Upper lobe of right lung (tissue), 1 donor: ENCODE results near the gene PCDHGB7. TPM values are rescaled to one million over a fixed set of nuclear protein-coding genes. Genes with fewer than 3 reads are reported as not detected.
A peak's percentile ranks its signal among the peaks of the same experiment; 100 is the strongest.
"Not testable (repeated sequence)": the region's sequence is repeated elsewhere in the genome, so short reads cannot be mapped to it uniquely, and the experiment has no call there.

Experiments
- ATAC-seq: fragments of 200-7000 bp; cut with Tn5 transposase; one replicate; pipeline ENCODE4 v1.9.1; 2020; ENCODE audit warnings: mild to moderate bottlenecking, moderate library complexity
- DNase-seq: peaks from one replicate; pipeline ENCODE4 v3.0.0-alpha.2; 2020
- H3K27ac ChIP-seq: fragments of 200-600 bp; one replicate; pipeline ENCODE4 v1.8.0; 2022
- H3K27me3 ChIP-seq: fragments of 200-600 bp; one replicate; pipeline ENCODE4 v1.8.0; 2022; ENCODE audit warnings: mild to moderate bottlenecking
- H3K36me3 ChIP-seq: fragments of 200-600 bp; one replicate; pipeline ENCODE4 v1.8.0; 2022
- H3K4me1 ChIP-seq: fragments of 200-600 bp; one replicate; pipeline ENCODE4 v1.8.0; 2022
- H3K4me3 ChIP-seq: fragments of 200-600 bp; one replicate; pipeline ENCODE4 v1.8.0; 2022; ENCODE audit warnings: mild to moderate bottlenecking
- H3K9me3 ChIP-seq: fragments of 200-600 bp; one replicate; pipeline ENCODE4 v1.8.0; 2022
- intact Hi-C: fragments of 100-400 bp; cut with DNase I; formaldehyde crosslinking; loops from one replicate; pipeline ENCODE4 v1.11.0; 2022
- total RNA-seq: library from RNA; stranded (reverse); fragmentation: NEBNext Ultra II Directional; extraction: Animal tissue kit (Norgen Biotek cat#: 25700); gene quantifications from one replicate; pipeline ENCODE4 v1.2.1, GENCODE V29; 2021
- TF ChIP-seq, protein P1 (sequence below): fragments of 200-600 bp; IDR thresholded peaks from one replicate; pipeline ENCODE4 v1.8.0; 2022; ENCODE audit warnings: antibody characterized with exemption
- donor health status: DM: no; HTN: yes; CAD: no; lungs with severe emphysema.

PCDHGB7 gene
- total RNA-seq, 1 donor from 2014 or later, result 15.4 TPM

DNA sequence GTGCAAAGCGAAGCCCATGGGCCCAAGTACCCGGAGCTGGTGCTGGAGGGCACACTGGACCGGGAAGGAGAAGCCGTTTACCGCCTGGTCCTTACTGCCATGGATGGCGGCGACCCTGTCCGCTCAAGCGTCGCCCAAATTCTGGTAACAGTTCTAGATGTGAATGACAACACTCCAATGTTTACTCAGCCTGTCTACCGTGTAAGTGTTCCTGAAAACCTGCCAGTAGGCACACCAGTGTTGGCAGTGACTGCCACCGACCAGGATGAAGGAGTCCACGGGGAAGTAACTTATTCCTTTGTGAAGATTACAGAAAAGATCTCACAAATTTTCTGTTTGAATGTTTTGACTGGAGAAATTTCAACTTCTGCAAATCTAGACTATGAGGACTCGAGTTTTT, 42.9 kb upstream of the PCDHGB7 start:
- H3K36me3 ChIP-seq, result no peaks in the 10 kb centered on the region
- no peaks in the 10 kb centered on the region for H3K4me1 ChIP-seq
- DNase-seq (no peak), ATAC-seq (no peak)
- intact Hi-C loops, result no loop called here
- TF ChIP-seq, protein P1, sequence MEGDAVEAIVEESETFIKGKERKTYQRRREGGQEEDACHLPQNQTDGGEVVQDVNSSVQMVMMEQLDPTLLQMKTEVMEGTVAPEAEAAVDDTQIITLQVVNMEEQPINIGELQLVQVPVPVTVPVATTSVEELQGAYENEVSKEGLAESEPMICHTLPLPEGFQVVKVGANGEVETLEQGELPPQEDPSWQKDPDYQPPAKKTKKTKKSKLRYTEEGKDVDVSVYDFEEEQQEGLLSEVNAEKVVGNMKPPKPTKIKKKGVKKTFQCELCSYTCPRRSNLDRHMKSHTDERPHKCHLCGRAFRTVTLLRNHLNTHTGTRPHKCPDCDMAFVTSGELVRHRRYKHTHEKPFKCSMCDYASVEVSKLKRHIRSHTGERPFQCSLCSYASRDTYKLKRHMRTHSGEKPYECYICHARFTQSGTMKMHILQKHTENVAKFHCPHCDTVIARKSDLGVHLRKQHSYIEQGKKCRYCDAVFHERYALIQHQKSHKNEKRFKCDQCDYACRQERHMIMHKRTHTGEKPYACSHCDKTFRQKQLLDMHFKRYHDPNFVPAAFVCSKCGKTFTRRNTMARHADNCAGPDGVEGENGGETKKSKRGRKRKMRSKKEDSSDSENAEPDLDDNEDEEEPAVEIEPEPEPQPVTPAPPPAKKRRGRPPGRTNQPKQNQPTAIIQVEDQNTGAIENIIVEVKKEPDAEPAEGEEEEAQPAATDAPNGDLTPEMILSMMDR, result no peak
- peaks cover 36% of the 10 kb centered on the region for H3K9me3 ChIP-seq
- no peak overlapping the region for H3K4me3 ChIP-seq
- no peak overlapping the region for H3K27ac ChIP-seq
- H3K27me3 ChIP-seq, result peaks cover 7% of the 10 kb centered on the region

DNA sequence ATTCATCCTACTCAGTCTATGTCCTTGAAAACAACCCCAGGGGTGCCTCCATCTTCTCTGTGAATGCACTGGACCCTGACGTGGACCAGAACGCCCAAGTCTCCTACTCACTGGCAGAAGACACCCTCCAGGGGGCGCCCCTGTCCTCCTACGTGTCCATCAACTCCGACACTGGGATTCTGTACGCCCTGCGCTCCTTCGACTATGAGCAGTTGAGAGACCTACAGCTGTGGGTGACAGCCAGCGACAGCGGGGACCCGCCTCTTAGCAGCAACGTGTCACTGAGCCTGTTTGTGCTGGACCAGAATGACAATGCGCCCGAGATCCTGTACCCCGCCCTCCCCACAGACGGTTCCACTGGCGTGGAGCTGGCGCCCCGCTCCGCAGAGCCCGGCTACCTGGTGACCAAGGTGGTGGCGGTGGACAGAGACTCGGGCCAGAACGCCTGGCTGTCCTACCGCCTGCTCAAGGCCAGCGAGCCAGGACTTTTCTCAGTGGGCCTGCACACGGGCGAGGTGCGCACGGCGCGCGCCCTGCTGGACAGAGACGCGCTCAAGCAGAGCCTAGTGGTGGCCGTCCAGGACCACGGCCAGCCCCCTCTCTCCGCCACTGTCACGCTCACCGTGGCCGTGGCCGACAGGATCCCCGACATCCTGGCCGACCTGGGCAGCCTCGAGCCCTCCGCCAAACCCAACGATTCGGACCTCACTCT, 41.9 kb upstream of the PCDHGB7 start:
- H3K36me3 ChIP-seq, intact Hi-C loops, H3K4me1 ChIP-seq, H3K27me3 ChIP-seq, H3K27ac ChIP-seq, H3K4me3 ChIP-seq, ATAC-seq, DNase-seq: not testable (repeated sequence)
- H3K9me3 ChIP-seq, result peaks cover 41% of the 10 kb centered on the region

DNA sequence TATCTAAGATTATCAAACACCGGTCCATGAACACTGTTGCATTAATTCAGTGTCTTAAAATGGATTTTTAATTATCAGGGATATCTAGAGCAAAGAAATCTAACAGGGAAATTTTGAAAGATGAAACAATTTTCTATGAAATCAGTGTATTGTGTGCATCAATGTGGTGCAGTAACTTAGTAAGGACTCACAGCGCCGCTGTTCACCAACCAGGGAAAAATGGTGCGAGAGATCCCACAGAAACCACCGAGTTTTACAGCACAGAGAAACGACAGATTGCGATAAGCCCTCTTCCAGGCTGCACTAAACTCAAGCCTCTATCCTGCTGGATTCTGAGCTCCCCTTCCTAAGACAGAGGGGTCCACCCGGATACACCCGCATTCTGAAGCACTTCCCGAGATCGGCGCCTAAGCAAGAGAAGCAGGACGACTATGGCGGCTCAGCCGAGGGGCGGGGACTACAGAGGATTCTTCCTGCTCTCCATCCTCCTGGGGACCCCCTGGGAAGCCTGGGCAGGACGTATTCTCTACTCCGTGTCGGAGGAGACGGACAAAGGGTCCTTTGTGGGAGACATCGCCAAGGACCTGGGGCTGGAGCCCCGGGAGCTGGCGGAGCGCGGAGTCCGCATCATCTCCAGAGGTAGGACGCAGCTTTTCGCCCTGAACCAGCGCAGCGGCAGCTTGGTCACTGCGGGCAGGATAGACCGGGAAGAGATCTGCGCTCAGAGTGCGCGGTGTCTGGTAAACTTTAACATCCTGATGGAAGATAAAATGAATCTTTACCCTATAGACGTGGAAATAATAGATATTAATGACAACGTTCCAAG, 34.8 kb upstream of the PCDHGB7 start, which contains the start of gene PCDHGA7:
Gene PCDHGA7 (plus strand): TSS at position 274 of the 826 bp plus-strand sequence. CDS start 158 bp downstream, at position 432.
- Histone ChIP-seq H3K36me3 (no peaks in the 10 kb centered on the region), H3K9me3 (peaks cover 23% of the 10 kb centered on the region), H3K27ac (no peak within 1 kb of the TSS), H3K4me3 (peak within 1 kb of the TSS; percentile 20), H3K27me3 (peaks cover 11% of the 10 kb centered on the region), H3K4me1 (no peaks in the 10 kb centered on the region)
- TF ChIP-seq, protein P1, result peak; percentile 13
- peak; percentile 29 for ATAC-seq
- intact Hi-C loops, result no loop called here
- no peak for DNase-seq

DNA sequence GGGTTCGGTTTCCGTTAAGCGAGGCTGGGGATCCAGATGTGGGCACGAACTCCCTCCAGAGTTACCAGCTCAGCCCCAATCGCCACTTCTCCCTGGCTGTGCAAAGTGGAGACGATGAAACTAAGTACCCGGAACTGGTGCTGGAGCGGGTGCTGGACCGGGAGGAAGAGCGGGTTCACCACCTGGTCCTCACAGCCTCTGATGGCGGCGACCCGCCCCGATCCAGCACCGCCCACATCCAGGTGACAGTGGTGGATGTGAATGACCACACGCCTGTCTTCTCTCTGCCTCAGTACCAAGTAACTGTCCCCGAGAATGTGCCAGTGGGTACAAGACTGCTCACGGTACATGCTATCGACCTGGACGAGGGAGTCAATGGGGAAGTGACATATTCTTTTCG, 34.1 kb upstream of the PCDHGB7 start:
- H3K27ac ChIP-seq, result no peak overlapping the region
- no peaks in the 10 kb centered on the region for H3K36me3 ChIP-seq
- TF ChIP-seq, protein P1, result no peak
- no peak for DNase-seq
- H3K4me1 ChIP-seq, result no peaks in the 10 kb centered on the region
- intact Hi-C loops, result no loop called here
- peaks cover 11% of the 10 kb centered on the region for H3K27me3 ChIP-seq
- peaks cover 19% of the 10 kb centered on the region for H3K9me3 ChIP-seq
- H3K4me3 ChIP-seq, result no peak overlapping the region
- ATAC-seq, result no peak

DNA sequence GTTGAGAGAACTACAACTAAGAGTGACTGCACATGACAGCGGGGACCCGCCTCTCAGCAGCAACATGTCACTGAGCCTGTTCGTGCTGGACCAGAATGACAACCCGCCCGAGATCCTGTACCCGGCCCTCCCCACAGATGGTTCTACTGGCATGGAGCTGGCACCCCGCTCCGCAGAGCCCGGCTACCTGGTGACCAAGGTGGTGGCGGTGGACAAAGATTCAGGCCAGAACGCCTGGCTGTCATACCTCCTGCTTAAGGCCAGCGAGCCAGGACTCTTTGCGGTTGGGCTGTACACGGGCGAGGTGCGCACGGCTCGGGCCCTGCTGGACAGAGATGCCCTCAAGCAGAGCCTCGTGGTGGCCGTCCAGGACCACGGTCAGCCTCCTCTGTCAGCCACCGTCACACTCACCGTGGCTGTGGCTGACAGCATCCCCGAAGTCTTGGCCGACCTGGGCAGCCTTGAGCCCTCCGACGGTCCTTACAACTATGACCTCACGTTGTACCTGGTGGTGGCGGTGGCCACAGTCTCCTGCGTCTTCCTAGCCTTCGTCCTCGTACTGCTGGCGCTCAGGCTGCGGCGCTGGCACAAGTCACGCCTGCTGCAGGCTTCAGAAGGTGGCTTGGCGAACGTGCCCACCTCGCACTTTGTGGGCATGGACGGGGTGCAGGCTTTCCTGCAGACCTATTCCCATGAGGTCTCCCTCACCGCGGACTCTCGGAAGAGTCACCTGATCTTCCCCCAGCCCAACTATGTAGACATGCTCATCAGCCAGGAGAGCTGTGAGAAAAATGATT, 32.8 kb upstream of the PCDHGB7 start:
- TF ChIP-seq, protein P1, result no peak
- H3K9me3 ChIP-seq, result peaks cover 24% of the 10 kb centered on the region
- no peak for DNase-seq
- ATAC-seq, result no peak
- H3K4me3 ChIP-seq, result no peak overlapping the region
- H3K36me3 ChIP-seq, result no peaks in the 10 kb centered on the region
- H3K27me3 ChIP-seq, result peaks cover 11% of the 10 kb centered on the region
- H3K27ac ChIP-seq, result no peak overlapping the region
- intact Hi-C loops, result no loop called here
- no peaks in the 10 kb centered on the region for H3K4me1 ChIP-seq
